ENCODE data around the gene NCAPH2.

Gene NCAPH2

DNA sequence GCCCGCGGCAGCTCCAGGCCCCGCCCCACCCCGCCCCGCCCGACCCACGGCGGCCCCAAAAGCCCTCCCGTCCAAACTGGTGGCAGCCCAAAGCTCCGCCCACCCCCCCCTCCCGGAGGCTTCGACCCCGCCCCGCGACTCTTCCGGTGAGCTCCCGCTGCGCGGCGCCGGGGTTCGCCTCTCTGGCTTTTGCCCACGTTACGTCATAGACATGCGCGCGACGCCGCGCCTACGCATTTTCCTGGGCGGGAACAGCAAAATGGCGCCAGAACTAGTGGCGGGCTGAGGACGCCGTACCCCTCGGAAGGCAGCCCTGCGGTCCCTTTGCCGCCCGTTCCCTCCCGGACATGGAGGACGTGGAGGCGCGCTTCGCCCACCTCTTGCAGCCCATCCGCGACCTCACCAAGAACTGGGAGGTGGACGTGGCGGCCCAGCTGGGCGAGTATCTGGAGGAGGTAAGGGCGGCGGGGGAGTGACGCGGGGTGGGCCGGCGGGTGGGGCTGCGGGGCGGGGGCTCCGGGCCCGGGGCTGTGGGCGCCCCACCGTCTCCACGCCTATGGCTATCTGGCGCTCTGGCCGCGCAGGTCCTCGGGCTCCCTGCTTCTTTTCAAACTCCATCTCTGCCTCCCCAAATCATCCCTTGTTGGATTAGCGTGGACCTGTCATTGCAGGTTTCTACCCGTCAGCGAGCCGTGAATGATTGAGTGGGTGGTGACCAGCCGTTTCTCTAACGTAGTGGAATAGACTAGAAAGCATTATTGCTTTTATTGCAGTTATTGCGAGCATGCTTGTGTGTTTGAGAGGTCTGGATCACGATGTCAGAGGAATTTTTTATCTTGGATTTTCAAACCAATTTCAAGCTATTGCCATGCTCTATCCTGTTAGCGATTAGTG is at the start of gene NCAPH2:
Gene NCAPH2 (plus strand): TSS at position 234 of the 894 bp plus-strand sequence. CDS start 114 bp downstream, at position 348.
- DNase-seq, result no peak

GRCh38 chr22:50459016-50459415 is 49.0 kb upstream of the NCAPH2 start:
- no peak for DNase-seq

- DNase-seq, result no peak
These were observed 48.4 kb upstream of the NCAPH2 start for GRCh38 chr22:50459496-50460140.

DNA sequence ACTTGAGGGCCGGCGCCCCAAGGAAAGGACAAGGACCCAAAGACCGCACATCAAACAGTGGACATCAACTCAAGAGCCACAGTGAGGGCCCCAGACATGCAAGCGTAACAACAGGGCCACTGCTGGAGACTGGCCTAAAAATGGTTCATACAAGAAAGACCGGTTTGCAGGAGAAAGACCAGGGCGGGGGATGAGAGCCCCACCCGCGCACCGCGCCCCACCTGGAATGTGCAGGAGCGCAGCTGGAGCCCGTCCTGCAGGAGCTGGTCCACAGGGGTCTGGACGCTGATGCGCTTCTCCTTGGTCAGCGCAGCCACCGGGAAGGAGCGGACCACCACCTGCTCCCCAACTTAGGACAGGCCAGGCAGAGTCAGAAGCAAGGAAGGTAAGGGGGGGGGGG is 47.1 kb upstream of the NCAPH2 start:
- DNase-seq, result no peak

GRCh38 chr22:50461536-50461935 is 46.5 kb upstream of the NCAPH2 start:
- no peak for DNase-seq

DNA sequence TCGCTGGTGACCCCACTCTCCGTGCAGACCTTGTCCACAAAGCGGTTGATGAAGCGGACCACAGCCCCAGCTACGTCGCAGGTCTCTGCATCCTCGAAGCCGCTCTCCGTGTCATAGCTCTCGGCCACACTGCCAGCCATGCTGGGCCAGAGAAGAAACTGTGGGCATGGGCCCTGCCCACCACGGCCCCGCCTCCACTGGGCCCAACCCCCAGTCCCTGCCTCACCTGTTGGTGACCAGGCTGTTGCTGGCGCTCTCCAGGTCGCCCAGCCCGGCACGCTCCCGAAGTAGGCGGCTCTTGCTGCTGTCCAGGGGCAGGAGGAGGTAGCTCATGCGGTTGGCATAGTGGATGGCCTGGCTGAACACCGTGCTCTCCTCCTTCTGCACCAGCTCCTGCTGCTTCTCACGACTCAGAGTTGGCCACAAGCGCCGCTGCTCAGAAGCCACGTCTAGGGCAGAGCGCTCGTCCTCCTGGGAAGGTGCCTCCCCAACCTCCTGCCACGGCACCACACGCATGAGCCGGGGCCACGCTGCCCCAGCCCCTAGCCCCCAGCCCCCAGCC is 46.0 kb upstream of the NCAPH2 start:
- DNase-seq, result no peak

DNA sequence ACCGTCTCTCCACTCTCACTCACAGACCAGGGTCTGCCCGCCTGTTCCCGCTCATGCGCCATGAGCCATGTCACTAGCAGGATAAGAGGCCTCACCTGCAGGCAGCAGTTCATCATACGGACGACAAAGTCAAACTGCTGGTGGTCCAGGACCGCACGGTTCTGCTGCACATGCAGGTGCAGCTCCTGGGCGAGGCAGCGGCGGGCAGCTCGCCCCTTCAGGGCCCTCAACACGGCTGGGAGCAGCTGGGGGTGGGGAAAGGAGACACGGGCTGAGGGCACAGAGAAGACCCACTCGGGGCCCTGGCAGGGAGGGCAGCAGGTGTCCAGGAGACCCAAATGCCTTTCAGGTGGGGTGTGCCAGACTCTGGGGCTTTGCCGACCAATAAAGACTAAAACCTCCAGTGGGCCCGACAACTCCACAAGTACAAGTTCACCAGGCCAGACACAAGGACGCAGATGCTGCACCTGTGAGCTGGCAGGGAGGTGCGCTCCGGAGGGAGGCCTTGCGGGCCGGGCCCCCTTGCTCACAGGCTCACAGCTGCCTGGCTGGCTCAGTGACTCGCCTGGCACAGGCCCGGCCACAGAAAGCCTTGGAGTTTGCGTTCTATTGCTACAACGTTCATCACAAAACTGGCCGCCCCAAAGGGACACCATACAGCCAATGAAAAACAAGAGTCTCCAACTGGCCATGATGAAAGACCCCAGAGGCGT is 44.7 kb upstream of the NCAPH2 start:
- DNase-seq, result no peak

DNA sequence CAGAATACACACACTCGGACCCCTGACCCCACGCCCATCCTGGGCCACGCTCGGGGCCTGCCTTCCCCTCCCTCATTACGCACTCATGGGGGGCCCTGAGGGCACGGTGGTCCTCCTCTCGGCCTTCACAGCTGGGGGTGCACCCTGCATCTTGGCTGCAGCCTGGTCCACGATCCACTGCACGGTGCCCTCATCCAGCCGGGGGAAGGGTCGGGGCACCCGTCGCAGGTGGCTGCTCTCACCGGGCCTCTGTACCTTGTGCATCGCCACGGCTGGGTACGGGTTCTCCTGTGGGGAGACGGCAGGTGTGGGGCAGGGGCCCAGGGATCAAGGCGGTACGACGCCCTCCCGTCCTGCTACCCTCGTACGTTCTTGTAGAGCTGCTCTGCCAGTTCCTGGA is 43.6 kb upstream of the NCAPH2 start:
- DNase-seq, result no peak

DNA sequence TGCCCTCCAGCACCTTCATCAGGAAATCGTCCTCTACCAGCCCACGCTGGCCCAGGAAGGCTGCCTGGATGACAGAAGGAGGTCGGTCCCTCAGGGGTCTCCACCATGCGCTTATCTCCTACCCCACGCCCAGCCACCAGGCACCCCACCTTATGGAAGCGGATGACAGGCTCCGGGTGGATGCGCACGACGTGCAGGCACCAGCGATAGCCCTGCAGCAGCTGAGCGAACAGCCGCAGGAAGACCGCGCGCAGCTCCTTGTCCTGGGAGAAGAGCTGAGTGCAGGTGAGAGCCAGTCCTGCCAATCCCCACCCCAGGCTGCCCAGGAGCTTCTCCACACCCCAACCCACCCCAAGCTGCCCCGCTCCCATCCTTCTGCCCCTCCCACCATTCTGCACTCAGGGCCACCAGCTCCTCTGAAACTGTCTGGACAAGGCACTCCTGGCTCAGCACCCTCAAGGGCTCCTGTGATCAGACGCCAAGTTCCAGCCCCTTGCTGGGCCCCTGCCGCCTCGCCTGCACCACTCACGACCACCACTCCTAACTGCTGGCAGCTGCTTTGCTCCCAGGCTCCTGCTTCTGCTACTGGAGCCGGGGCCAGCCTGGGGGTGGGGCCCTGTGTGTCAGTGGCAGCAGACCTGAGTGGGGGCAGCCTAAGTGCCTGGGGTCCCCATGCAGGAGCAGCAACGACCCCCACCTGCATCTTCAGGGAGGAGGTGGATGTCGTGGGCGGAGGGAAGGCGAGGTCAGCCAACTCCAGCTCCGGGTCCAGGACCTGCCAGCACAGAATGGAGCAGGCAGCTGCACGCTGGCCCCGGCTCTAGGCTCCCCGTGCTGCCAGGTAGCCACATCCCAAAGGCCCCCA is 42.7 kb upstream of the NCAPH2 start:
- no peak for DNase-seq

- DNase-seq, result no peak
These were observed 40.7 kb upstream of the NCAPH2 start for GRCh38 chr22:50467341-50467740.

GRCh38 chr22:50467773-50468440 is 40.1 kb upstream of the NCAPH2 start:
- DNase-seq, result no peak

DNA sequence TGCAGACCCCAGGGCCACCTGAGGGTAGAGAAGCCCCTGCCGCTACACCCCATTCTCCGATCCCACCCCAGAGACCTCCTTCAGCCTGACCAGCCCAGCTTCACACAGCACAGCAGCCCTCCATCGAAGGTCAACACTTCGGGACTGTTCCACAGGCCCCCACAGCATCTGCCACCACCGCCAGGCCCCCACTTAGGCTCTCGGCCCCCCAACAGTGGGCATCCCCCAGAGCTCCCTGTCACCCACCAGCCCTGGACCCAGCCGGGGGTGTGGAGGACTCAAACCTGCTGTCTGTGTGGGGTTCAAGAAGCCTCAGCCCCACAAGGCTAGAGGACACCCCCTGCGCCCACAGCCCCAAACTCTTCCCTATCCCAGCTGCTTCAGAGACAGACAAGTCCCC is 39.4 kb upstream of the NCAPH2 start:
- no peak for DNase-seq

DNA sequence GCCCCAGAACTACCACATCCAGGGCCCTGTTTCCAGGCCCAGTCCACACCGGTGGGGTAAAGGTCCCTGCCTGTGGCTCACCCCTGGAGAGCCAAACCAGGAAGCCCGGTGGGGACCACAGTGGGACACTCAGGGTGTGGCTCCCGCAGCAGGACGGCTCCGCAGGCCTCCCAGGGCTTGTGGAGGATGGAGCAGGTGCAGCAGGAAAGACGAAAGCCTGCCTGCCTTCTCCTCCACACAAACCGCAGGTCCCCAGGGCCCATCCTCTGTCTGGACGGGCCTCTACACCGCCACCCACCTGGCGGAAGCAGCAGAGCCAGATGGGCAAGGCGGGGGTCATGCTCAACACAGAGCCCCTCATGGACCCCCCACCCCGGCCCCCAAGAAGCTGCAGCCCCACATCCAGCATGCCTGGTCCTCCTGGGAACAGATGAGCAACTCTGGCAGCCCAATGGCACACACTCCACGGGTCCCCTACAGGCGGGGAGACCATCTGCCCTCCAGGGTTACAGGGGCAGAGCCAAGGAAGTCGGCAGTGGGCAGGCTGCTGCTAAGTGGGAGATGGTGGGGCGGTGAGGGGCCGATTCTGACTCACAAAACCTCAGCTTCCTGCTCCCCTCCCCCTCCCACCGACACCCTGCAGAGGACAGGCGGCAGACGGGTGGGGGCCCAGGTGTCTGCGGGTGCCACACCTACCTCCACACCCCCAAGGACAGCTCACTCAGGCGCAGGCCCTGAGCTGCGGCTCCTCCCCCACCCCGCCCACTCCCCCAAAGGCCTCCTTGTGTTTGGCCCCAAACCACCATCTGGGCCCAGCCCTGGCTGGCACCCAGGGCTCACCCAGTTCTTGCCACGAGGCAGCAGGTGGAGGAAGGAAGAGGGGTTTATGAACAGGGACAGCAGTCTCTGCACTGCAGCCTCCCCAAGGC is 38.4 kb upstream of the NCAPH2 start:
- DNase-seq, result no peak

GRCh38 chr22:50470491-50470890 is 37.5 kb upstream of the NCAPH2 start:
- no peak for DNase-seq

DNA sequence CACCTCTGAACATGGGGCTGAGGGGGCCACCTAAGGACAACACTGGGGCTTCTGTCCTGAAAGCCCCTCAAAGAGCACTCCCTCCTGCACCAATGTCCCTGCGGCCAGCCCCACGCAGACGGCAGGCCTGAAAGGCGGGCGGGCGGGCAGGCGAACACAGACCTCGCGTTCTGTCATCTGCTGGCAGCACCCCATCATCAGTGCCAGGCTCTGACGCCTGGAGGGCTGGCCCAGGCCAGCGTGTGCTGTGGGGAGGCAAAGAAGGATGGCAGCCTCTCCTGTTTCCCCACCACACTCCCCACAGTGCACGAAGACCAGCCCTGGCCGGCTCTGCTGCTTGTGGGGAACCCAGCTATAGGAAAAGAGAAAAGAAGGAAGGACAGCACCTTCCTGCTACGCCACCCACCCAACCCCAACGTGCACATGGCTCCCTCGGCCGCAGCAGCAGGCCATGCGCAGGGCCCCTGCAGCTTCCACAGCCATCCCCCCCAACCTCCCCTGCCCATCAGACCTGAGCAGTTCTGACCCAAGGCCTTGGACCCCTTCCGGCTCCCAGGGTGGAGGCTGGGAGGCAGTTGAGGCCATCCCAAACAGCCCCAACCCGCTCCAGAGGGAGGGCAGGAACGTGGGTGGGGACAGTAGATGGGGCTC is 36.7 kb upstream of the NCAPH2 start:
- no peak for DNase-seq

DNA sequence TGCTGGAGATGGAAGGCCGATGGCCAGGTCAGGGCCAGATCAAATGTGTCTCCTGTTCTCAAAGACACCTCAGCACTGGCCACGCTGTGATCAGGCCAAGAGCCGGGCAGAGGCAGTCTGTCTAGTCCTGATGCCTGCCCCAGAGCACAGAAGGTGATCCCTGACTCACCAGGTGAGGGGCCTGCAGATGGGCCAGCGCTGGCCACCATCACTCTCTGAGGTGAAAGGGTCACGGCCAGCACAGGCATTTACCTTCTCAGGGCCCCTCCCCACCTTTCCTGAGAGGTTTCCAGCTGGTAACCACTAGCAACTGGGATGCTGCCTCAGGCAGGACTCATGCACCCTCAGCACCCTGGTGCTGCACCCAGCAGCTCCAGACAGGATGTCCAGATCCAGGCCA is 36.1 kb upstream of the NCAPH2 start:
- no peak for DNase-seq

DNA sequence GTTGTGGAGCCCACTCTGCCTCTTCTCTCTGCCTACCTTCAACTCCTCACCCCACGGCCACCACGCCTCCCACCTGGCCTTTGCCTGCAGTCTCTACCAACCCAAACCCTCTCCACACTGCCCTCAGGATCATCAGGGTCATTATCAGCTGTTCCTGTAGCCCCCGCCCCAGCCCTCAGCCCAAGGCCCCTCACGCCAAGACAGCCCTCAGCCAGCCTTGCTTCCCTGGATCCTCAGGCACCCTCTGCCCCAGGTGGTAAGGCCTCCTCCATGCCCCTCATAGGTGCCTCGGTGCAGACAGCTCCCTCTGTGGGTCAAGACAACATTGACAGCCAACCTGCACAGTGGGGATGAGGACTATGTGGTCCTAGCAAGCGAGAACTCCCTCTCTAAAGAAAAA is 34.9 kb upstream of the NCAPH2 start:
- no peak for DNase-seq

DNA sequence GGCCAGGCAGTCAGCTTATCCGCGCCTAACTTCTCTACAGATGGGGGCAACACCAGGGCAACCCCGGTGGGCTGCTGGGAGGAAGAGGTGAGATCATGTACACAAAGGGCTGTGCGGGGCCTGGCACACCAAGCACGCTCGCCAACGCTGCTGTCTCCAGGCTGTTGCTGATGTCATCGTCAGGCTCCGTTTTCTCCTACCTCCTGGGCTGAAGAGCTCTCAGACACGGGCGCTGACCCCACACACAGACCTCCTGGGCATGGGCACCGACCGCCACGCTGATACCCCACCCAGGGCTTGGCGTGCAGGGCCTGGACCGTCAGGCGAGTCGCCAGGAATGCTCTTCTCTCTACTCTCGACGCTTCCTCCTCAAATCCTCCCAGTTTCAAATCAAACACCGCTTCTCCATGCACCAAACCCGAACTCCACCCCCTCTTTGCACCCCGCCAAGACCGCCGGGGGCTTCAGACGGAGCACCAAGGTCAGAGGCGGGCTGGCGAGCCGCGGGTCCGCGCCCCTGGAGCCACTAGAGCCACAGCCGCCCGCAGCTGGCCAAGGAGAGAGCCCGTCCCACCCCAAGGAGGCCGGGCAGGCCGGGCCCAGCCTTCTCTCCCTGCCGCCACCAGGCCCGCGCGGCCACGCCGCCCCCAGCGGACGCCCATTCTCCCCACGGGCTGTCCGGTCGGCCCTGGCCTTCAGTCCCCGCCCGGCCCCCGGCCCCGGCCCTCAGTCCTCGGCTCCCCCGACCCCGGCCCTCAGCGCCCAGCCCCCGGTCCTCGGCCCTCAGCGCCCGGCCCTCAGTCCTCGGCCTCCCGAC is 34.0 kb upstream of the NCAPH2 start:
- DNase-seq, result no peak

Data from NCI-H187 treated with DMSO at 0.1 percent for 48 hours (cell line).